NCI-H1417 (cell line): ENCODE data around the gene REXO4.
A peak's percentile ranks its signal among the peaks of the same experiment; 100 is the strongest.
"Not testable (repeated sequence)": the region's sequence is repeated elsewhere in the genome, so short reads cannot be mapped to it uniquely, and the experiment has no call there.

Source experiments
- DNase-seq, 3 experiments: peaks; one replicate each; lab custom pipeline; 2025; lab: John Stamatoyannopoulos, UW

The REXO4 gene

DNA sequence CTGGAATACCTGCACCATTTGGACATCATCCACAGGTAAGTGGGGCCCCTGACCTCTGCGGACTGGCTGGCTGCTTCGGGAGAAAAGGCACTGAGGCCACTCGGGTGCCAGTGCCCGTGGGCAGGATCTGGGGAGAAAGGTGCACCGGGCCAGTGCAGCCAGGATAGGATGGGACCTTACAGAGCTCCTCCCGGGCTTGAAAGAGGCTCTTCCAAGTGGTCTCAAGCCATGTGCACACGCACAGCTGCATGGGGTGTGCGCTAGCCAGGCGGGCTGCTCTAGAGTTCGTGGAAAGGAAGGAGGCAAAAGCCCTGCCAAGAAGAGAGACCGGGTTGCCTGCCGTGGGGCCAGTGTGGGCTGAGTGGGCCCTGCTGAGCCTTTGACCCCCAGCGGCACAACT is 28.2 kb downstream of the REXO4 start:
- DNase-seq = no peak

DNA sequence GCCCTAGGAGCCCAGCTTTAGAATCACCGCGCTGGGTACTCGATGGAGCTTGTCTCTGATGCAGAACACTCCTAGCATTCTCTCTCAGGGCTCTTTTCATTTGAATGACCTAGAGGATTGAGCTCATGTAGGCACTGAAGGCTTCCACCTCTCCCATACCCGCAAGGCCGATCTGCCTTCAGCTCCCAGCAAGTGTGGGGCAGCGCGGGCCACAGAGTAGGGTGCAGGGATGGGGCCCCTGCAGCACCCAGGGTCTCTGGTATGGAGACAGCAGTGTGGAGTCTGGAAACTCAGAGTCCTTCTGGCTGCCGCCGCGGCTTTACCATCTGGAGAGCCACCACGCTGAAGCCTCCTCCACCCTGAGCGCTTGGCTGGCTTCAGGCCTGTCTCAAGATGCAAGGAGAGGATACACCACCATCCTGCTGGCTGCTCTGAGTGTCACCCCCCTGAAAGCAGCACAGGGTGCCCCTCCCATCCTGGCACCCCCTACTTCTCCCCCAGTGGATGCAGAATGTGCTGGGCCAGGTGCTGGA is 28.7 kb downstream of the REXO4 start:
- DNase-seq = no peak

DNA sequence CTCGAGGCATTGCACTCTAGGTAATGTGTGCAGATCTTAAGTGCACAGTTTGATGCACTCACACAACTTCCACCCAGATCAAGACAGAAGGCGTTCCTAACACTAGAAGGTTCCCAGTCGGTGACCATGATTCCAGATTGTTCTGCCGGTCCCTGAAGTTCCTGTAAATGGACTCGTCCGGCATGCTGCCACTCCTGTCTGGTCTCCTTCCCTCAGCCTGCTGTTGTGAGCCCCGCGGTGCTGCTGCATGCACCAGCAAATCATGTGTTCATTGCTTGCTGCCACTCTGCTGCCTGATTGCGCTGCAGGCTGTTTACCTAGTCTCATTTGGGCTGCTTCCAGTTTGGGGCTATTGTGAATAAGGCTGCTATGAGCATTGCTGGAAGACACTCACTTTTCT is 30.1 kb downstream of the REXO4 start:
- DNase-seq = peak in 2 of 3 experiments; percentile 50 to 71

GRCh38 chr9:133386338-133386737 is 31.5 kb downstream of the REXO4 start:
- no peak for DNase-seq

DNA sequence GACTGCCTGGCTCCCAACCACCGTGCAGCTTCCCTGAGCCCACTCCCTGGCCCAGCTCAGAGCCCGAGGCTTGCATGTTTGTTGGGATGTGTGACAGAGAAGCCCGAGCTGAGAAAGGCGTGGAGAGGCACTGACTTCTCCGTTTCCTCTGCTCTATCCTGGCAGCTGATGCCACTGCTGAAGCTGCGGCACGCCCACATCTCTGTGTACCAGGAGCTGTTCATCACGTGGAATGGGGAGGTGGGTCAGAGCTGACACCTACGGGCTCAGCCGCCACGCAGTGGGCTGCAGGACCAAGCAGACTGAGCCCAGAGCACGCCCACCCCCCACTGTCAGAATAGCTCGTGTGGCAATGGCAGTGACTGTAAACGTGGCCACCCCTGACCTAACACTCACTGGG is 32.4 kb downstream of the REXO4 start:
- DNase-seq = no peak

DNA sequence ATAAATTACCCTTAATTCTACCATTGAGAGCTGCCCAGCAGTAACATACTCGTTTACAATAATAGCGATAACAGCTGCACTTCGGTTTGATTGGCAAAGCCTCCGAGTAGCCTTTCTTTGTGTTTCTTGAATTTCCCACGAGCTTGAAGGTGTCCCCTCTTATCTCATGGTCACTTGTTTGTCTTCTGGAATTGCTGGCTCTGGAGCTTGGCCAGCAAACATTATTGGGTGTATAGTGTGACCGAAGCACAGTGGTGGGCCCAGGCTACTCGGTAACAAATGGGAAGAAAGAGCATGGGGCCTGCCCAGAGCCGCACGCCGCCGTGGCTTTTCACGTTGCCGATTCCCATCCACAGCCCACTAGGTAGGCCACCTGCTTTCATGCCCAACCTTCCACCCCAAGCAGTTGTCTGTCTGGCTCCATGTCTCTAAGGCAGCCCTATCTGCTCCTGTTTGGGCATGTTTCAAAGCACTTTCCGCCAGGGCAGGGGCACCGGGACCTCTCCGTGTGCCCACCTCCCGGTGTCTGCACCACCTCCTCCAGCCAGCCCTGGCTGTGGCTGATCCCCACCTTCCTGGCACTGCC is 33.0 kb downstream of the REXO4 start:
- DNase-seq = no peak

GRCh38 chr9:133383438-133383837 is 34.4 kb downstream of the REXO4 start:
- DNase-seq = no peak

GRCh38 chr9:133382507-133383141 is 35.2 kb downstream of the REXO4 start:
- no peak for DNase-seq

DNA sequence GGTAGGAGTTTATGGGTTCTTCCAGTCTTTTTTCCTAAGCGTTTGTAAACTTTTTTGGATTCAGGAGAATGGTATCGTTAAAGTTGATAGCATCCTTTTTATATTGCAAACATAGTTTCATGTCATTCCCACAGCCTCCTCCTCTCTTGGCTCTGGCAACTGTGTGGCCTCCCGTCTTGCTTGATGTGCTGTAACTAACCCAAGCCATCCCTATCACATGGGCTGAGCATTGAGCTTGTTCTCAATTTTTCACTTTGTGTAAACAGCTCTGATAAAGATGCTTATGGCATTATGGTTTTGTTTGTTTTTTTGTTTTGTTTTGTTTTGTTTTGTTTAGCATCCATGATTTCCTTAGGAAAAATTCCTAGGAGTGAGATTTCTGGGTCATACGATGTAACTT is 37.1 kb downstream of the REXO4 start:
- no peak for DNase-seq

- DNase-seq = no peak
Observed at GRCh38 chr9:133379153-133380086, 38.4 kb downstream of the REXO4 start.

- peak in 1 of 3 experiments; percentile 14 for DNase-seq
Observed at GRCh38 chr9:133378408-133378962, 39.3 kb downstream of the REXO4 start.

GRCh38 chr9:133377721-133378216 is 40.0 kb downstream of the REXO4 start:
- DNase-seq = no peak

- not testable (repeated sequence) for DNase-seq
Observed at GRCh38 chr9:133377280-133377679, 40.5 kb downstream of the REXO4 start.

DNA sequence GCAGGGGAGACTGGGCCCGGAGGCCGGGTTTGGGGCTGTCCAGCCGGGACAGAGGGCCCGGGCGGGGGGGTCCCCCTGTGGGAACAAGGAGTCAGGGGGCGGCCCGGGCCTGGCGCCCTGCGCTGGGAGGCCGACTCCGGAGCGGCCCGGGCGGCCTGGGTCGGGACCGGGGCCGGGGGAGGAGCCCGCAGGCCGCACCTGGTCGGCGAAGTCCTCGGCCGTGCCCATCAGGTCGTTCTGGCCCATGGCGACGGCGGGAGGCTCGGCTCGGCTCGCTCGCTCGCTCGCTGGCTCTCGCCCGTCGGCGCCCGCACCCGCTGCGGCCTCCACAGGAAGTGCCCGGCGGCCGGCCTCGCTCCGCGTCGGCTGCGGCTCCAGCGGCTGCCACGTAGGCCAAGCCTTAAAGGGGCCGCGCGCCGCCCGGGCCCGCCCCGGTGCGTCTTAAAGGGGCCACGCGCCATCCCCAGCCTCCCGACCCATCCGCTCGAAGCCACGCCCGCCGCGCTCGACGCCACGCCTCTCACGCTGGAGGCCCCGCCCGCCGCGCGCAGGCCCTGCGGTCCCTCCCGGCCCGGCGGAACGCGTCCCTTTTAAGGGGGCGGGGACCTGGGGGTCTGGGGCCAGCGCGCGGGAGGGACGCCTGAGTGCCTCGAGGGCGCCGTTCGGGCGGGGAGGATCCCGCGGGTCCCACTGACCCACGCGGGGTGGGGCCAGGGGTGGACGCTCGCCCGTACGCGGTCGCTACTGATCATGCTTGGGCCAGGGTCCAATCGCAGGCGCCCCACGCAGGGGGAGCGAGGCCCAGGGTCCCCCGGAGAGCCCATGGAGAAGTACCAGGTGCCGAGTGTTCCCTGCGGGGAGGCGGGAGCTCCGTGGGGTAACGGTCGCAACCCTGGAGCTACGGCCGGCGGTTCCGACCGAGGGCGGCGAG is 41.8 kb downstream of the REXO4 start, which contains the start of the genes STKLD1 and SURF4:
Gene STKLD1 (plus strand): TSS at position 643 of the 931 bp plus-strand sequence. CDS start 108 bp downstream, at position 751.
Gene SURF4 (minus strand): TSS at position 337 of the 931 bp plus-strand sequence. CDS start 91 bp downstream, at position 246.
- DNase-seq = peak; percentile 92 to 98 (median 98)

GRCh38 chr9:133375116-133375723 is 42.6 kb downstream of the REXO4 start:
- DNase-seq = peak in 2 of 3 experiments; percentile 71 to 78

DNA sequence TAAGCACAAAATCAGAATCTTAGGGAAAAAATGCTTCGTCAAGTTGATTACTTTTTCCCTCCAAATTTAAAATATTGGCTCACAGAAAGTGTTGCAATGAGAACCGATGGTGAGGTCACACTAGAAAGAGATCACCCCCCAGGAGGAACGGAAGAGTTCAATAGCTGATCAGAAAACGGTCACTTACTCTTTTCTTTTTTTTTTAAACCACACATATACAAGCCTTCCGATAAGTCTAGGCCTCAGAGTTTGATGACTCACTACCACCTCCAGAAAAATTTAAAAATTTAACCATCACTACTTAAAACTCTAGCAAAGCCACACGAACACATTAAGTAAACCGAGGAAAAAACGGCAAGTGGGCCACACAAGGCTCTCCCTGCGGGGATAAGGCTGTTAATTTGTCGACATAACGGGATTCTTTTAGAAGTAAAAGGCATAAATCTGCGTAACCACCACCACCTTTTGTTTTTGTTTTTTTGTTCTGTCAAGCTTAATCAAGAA is 43.1 kb downstream of the REXO4 start:
- DNase-seq = no peak

- no peak for DNase-seq
Observed at GRCh38 chr9:133372144-133372543, 45.7 kb downstream of the REXO4 start.

DNA sequence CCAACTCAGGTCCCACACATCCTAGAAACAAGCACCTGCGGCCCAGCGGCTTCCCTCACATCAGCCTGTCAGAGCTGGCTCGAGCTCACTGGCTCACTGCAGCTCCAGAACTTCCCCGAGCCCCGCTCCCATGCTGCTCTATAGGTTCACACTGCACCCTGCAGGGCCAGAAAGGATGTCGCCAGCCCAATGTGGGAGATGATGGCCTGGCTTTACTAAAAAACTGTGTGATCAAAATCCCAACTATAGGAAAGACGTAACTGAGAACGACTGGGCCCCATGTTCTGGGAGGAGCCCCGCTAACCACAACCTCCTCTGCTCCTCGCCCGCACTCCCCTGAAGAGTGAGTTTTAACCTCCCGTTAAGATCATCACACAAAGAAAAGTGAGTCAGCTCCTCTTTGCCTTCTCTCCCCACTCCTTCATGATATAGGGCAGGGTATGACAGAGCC is 46.5 kb downstream of the REXO4 start:
- DNase-seq = no peak

GRCh38 chr9:133370685-133371084 is 47.1 kb downstream of the REXO4 start:
- DNase-seq = no peak

DNA sequence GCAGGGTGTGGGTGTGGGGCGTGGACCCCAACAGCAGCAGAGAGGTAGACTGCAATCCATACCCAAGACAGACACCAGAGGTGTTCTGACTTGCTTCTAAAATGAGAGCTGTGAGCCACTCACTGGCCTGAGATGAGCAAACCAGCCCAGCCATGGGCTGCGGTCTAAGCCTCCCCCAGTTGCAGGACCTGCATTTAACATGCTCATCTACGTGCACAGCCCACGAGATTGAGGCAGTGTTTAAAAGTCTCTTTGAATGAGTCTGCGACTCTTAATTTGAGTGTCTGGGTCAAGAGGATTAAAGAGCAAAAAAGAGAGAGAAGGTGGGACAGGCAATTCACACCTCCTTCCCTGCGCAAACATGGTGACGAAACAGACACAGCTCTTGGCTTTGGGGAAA is 47.9 kb downstream of the REXO4 start:
- DNase-seq = no peak
